Upper lobe of left lung (tissue), 6 donors: ENCODE measurements around the gene POU3F1. TPM values are rescaled to one million over a fixed set of nuclear protein-coding genes. Genes with fewer than 3 reads are reported as not detected.

ENCODE experiments used
- ATAC-seq, 2 donors: fragments of 200-7000 bp; cut with Tn5 transposase; one replicate each; pipeline ENCODE4 v1.9.1; 2022; ENCODE audit warnings: mild to moderate bottlenecking in 2 of 2, moderate library complexity in 2 of 2; ENCODE audit not compliant: low FRiP score in 2 of 2
- DNase-seq, 2 donors: peaks; one replicate each; pipeline ENCODE4 v3.0.0-alpha.2; 2019 to 2020
- H3K27ac ChIP-seq, 4 donors: fragments of 200-600 bp; sonication (generic); one replicate each; pipeline ENCODE4 v1.5.1; 2016 to 2019
- H3K27me3 ChIP-seq, 4 donors: fragments of 200-600 bp; sonication (generic); one replicate each; pipeline ENCODE4 v1.5.1; 2017 to 2019
- H3K36me3 ChIP-seq, 4 donors: fragments of 200-600 bp; sonication (generic); one replicate each; pipeline ENCODE4 v1.5.1; 2016 to 2019
- H3K4me1 ChIP-seq, 4 donors: fragments of 200-600 bp; sonication (generic); one replicate each; pipeline ENCODE4 v1.5.1; 2018 to 2019
- H3K4me3 ChIP-seq, 4 donors: fragments of 200-600 bp; sonication (generic); one replicate each; pipeline ENCODE4 v1.5.1; 2017 to 2019; ENCODE audit warnings: mild to moderate bottlenecking in 2 of 4, moderate library complexity in 1 of 4
- H3K9me3 ChIP-seq, 4 donors: fragments of 200-600 bp; sonication (generic); one replicate each; pipeline ENCODE4 v1.5.1; 2018 to 2019
- CTCF ChIP-seq, 6 experiments: fragments of 450-650 bp in 4 of 6; fragments of 200-600 bp in 2 of 6; sonication (generic) in 2 of 6; IDR thresholded peaks; one replicate each; pipeline ENCODE4 v1.5.1; 2016 to 2019; ENCODE audit warnings: antibody characterized with exemption in 6 of 6
- EP300 ChIP-seq, 4 donors: sonication (generic); formaldehyde crosslinking; IDR thresholded peaks; one replicate each; pipeline ENCODE4 v1.5.1; 2017; ENCODE audit warnings: antibody characterized with exemption in 4 of 4, control low read depth in 2 of 4
- POLR2A ChIP-seq, 4 donors: fragments of 450-650 bp; IDR thresholded peaks; one replicate each; pipeline ENCODE4 v1.5.1; 2016 to 2017; ENCODE audit warnings: antibody characterized with exemption in 4 of 4, mild to moderate bottlenecking in 2 of 4
- POLR2AphosphoS5 ChIP-seq, 2 donors: sonication (generic); formaldehyde crosslinking; IDR thresholded peaks; one replicate each; pipeline ENCODE4 v1.5.1; 2017; ENCODE audit warnings: antibody characterized with exemption in 2 of 2
- WGBS, 2 donors: methylation state at CpG; one replicate each; pipeline ENCODE4 v1.1.5; 2017 to 2018; 5-methylcytosine and 5-hydroxymethylcytosine counted together
- total RNA-seq, 6 donors: library from RNA; depleted of rRNA in 4 of 6; stranded (reverse); fragments of >200 nt in 4 of 6; gene quantifications; one replicate each; pipeline versions ENCODE4 v1.1.0 to v1.2.1, GENCODE V29; 2016 to 2021
- donor health status: DM: no; HTN: no; CAD: no; lungs with moderate emphysema.
- donor health status: DM: no; HTN: yes; CAD: no; lungs with severe emphysema.

POU3F1 gene
- total RNA-seq, 6 donors from 2014 or later: 0.40 to 1.0 TPM; not detected in 4

DNA sequence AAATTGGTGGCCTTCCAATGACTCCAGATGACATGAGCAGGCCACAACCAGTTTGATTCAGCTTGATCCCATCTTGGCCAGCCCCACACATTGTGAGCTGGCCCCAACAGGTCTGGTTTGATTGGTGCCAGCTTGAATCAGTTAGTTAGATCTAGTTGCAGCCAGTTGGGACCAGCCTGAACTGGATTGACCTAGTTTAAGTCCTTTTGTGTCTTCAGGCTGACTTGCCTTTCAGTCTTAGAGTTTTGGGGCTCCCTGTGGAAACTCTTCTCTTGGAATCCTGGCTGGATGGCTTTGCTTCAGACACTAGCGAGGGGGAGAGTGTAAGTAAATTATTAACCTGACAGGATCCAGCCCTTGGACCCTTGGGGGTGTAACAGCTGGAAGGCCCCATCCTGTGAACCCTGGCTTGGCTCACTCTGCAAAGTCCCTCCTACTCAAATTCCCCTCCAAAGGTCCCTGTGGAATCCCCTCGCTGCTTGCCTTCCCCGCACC, 36.2 kb upstream of the POU3F1 start:
- TF ChIP-seq POLR2AphosphoS5 (IDR thresholded peaks at IDR 0.05) (no peak), EP300 (IDR thresholded peaks at IDR 0.05) (no peak), POLR2A (IDR thresholded peaks at IDR 0.05) (no peak), CTCF (IDR thresholded peaks at IDR 0.05) (no peak)
- WGBS, 2 donors: 80 to 86% methylated on average over 3 of the region's 3 CpGs
- H3K4me1 ChIP-seq: no peaks in the 10 kb centered on the region
- H3K27ac ChIP-seq: no peak overlapping the region
- no peaks in the 10 kb centered on the region for H3K27me3 ChIP-seq
- DNase-seq (no peak), ATAC-seq (no peak)
- H3K9me3 ChIP-seq: no peaks in the 10 kb centered on the region
- no peak overlapping the region for H3K4me3 ChIP-seq
- H3K36me3 ChIP-seq: no peaks in the 10 kb centered on the region

DNA sequence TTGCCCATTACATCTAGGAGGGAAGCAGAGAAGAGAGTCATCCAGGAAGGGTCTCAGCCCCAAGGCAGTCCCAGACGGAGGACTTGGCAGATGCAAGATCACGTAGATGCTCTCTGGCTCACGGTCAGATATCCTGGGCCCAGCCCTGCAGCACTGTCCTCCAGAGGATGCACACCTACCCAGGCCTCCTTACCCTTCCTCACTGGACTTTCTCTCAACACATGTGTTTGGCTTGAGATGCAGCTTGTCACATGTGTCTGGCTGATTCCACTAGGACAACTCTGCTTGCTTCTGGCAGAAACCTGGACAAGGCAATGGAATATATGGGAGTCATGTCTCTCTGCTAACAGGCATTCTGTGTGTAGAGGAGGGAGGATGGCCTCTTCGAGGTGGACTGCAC, 32.4 kb upstream of the POU3F1 start:
- Histone ChIP-seq H3K36me3 (no peaks in the 10 kb centered on the region), H3K27ac (no peak overlapping the region), H3K4me1 (no peaks in the 10 kb centered on the region), H3K4me3 (no peak overlapping the region), H3K9me3 (no peaks in the 10 kb centered on the region), H3K27me3 (no peaks in the 10 kb centered on the region)
- ATAC-seq: no peak
- TF ChIP-seq EP300 (IDR thresholded peaks at IDR 0.05) (no peak), POLR2AphosphoS5 (IDR thresholded peaks at IDR 0.05) (no peak), CTCF (IDR thresholded peaks at IDR 0.05) (no peak), POLR2A (IDR thresholded peaks at IDR 0.05) (no peak)
- 77 to 78% methylated on average over 4 of the region's 4 CpGs for WGBS, 2 donors
- DNase-seq: no peak

DNA sequence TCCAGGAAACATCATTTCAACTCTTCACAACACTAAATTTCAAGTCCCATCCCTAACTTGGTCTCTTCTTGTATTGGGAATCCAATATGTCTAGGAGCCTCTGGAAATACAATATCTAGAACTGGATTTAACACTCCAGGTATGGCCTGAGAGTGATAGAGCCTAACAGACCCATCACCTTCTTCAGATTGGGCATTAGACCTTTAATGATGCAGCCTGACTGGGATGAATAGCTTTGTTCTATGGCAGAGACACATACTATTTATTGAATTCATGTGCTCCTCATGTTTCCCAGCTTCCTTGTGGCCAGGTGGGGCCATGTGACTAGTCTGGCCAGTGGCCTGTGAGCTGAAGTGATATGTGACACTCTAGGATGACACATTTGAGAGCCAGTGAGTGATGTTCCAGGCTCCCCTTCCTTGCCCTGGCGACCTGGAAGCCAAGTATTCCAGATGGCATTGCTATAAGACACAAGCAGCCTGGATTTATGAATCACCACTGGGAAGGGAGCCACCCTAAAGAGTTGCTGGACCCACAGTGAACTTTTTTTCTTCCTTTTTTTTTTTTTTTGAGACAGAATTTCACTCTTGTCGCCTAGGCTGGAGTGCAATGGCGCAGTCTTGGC, 31.0 kb upstream of the POU3F1 start:
- TF ChIP-seq POLR2A (IDR thresholded peaks at IDR 0.05): no peak
- no peak for TF ChIP-seq EP300 (IDR thresholded peaks at IDR 0.05)
- TF ChIP-seq CTCF (IDR thresholded peaks at IDR 0.05): no peak
- TF ChIP-seq POLR2AphosphoS5 (IDR thresholded peaks at IDR 0.05): no peak
- 88 to 95% methylated on average over 3 of the region's 3 CpGs for WGBS, 2 donors
- no peak for DNase-seq

DNA sequence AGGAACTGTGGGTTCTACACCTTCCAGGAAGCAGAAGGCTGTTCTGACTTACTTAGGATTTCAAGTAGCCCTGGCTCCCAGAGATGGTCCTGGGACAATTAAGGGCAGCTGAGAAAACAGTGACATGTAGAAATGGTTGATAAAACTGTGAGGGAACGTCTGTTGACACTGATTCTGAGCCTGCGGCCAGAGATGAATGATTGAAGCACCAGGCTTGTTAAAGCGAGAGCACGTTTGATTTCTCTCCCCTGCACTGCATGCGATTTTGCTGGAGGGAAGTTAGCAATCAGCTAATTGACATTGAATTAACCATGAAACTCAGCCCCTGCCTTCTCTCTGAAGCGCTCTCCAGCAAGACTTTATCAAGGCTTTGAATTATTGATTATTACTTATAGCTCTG, 29.9 kb upstream of the POU3F1 start:
- no peak for ATAC-seq
- no peaks in the 10 kb centered on the region for H3K36me3 ChIP-seq
- H3K9me3 ChIP-seq: no peaks in the 10 kb centered on the region
- no peak overlapping the region for H3K27ac ChIP-seq
- WGBS, 2 donors: 62 to 66% methylated on average over 6 of the region's 6 CpGs
- no peak overlapping the region for H3K4me3 ChIP-seq
- H3K4me1 ChIP-seq: no peaks in the 10 kb centered on the region
- TF ChIP-seq POLR2AphosphoS5 (IDR thresholded peaks at IDR 0.05) (no peak), POLR2A (IDR thresholded peaks at IDR 0.05) (no peak), CTCF (IDR thresholded peaks at IDR 0.05) (no peak), EP300 (IDR thresholded peaks at IDR 0.05) (no peak)
- H3K27me3 ChIP-seq: no peaks in the 10 kb centered on the region
- DNase-seq: no peak

More for the DNA sequence above, 31.0 kb upstream of the POU3F1 start:
- H3K4me1 ChIP-seq: no peaks in the 10 kb centered on the region
- H3K27ac ChIP-seq: no peak overlapping the region
- H3K4me3 ChIP-seq: no peak overlapping the region
- H3K9me3 ChIP-seq: no peaks in the 10 kb centered on the region
- ATAC-seq: no peak
- no peaks in the 10 kb centered on the region for H3K27me3 ChIP-seq
- H3K36me3 ChIP-seq: no peaks in the 10 kb centered on the region

GRCh38 chr1:38076038-38076437, 29.4 kb upstream of the POU3F1 start:
- no peak for ATAC-seq
- H3K4me3 ChIP-seq: no peak overlapping the region
- TF ChIP-seq EP300 (IDR thresholded peaks at IDR 0.05): no peak
- 20 to 32% methylated on average over 6 of the region's 6 CpGs for WGBS, 2 donors
- H3K9me3 ChIP-seq: no peaks in the 10 kb centered on the region
- H3K27me3 ChIP-seq: no peaks in the 10 kb centered on the region
- no peak for DNase-seq
- H3K36me3 ChIP-seq: no peaks in the 10 kb centered on the region
- no peaks in the 10 kb centered on the region for H3K4me1 ChIP-seq
- H3K27ac ChIP-seq: no peak overlapping the region
